Activated naive CD4-positive, alpha-beta T cell treated with anti-CD3 and anti-CD28 coated beads, Interleukin-2, amount 50 U/mL, for 72 hours (primary cell): ENCODE data around the gene GLI3. TPM values are rescaled to one million over a fixed set of nuclear protein-coding genes. Genes with fewer than 3 reads are reported as not detected.

Source experiments
- ATAC-seq, 2 donors: fragments of 150-1000 bp; cut with Tn5 transposase; 2 replicates each; pipeline ENCODE4 v1.10.0; 2021; ENCODE audit warnings: mild to moderate bottlenecking in 2 of 2, moderate library complexity in 2 of 2
- DNase-seq, 2 donors: peaks; one replicate each; pipeline ENCODE4 v3.0.0; 2021 to 2022; ENCODE audit warnings: low spot score in 2 of 2
- H3K27ac Mint-ChIP-seq, 2 donors: one replicate each; pipeline ENCODE4 v1.8.0; 2022; ENCODE audit warnings: mild to moderate bottlenecking in 2 of 2, mixed read lengths in 2 of 2
- H3K36me3 Mint-ChIP-seq, 2 donors: one replicate each; pipeline ENCODE4 v1.8.0; 2022; ENCODE audit warnings: mixed read lengths in 2 of 2
- H3K9me3 Mint-ChIP-seq, 2 donors: one replicate each; pipeline ENCODE4 v1.8.0; 2022; ENCODE audit warnings: mixed read lengths in 2 of 2
- total RNA-seq, 2 donors: library from RNA; stranded (reverse); gene quantifications; one replicate each; pipeline ENCODE4 v1.2.3, GENCODE V29; 2022

The GLI3 gene
- total RNA-seq, 2 donors from 2014 or later, result 0.14 to 0.64 TPM

- no peak for DNase-seq
- ATAC-seq, result no peak
- no peaks in the 10 kb centered on the region for H3K9me3 Mint-ChIP-seq
- H3K27ac Mint-ChIP-seq, result no peak overlapping the region
- H3K36me3 Mint-ChIP-seq, result no peaks in the 10 kb centered on the region
Measured at GRCh38 chr7:42144604-42145003, 92.4 kb downstream of the GLI3 start.

- Mint-ChIP-seq H3K9me3 (no peaks in the 10 kb centered on the region), H3K27ac (no peak overlapping the region), H3K36me3 (no peaks in the 10 kb centered on the region)
- ATAC-seq (no peak), DNase-seq (no peak)
Measured at GRCh38 chr7:42143711-42144600, 93.1 kb downstream of the GLI3 start.

GRCh38 chr7:42142089-42142488, 94.9 kb downstream of the GLI3 start:
- H3K9me3 Mint-ChIP-seq, result no peaks in the 10 kb centered on the region
- ATAC-seq, result no peak
- H3K27ac Mint-ChIP-seq, result no peak overlapping the region
- no peaks in the 10 kb centered on the region for H3K36me3 Mint-ChIP-seq
- DNase-seq, result no peak

GRCh38 chr7:42139751-42140150, 97.3 kb downstream of the GLI3 start:
- Mint-ChIP-seq H3K36me3 (no peaks in the 10 kb centered on the region), H3K27ac (no peak overlapping the region), H3K9me3 (no peaks in the 10 kb centered on the region)
- ATAC-seq (no peak), DNase-seq (no peak)

- ATAC-seq (no peak), DNase-seq (no peak)
- Mint-ChIP-seq H3K36me3 (no peaks in the 10 kb centered on the region), H3K9me3 (no peaks in the 10 kb centered on the region), H3K27ac (no peak overlapping the region)
Measured at GRCh38 chr7:42138691-42139090, 98.3 kb downstream of the GLI3 start.

GRCh38 chr7:42137941-42138340, 99.1 kb downstream of the GLI3 start:
- H3K36me3 Mint-ChIP-seq, result no peaks in the 10 kb centered on the region
- H3K9me3 Mint-ChIP-seq, result no peaks in the 10 kb centered on the region
- H3K27ac Mint-ChIP-seq, result no peak overlapping the region
- DNase-seq (no peak), ATAC-seq (no peak)

GRCh38 chr7:42137431-42137830, 99.6 kb downstream of the GLI3 start:
- DNase-seq, result no peak
- Mint-ChIP-seq H3K27ac (no peak overlapping the region), H3K9me3 (no peaks in the 10 kb centered on the region), H3K36me3 (no peaks in the 10 kb centered on the region)
- no peak for ATAC-seq

GRCh38 chr7:42135728-42136127, 101.3 kb downstream of the GLI3 start:
- no peak overlapping the region for H3K27ac Mint-ChIP-seq
- no peaks in the 10 kb centered on the region for H3K36me3 Mint-ChIP-seq
- no peaks in the 10 kb centered on the region for H3K9me3 Mint-ChIP-seq
- ATAC-seq (no peak), DNase-seq (no peak)

GRCh38 chr7:42134276-42134876, 102.6 kb downstream of the GLI3 start:
- no peaks in the 10 kb centered on the region for H3K36me3 Mint-ChIP-seq
- peaks cover 4 to 5% of the 10 kb centered on the region in 2 donors for H3K9me3 Mint-ChIP-seq
- no peak for ATAC-seq
- no peak overlapping the region for H3K27ac Mint-ChIP-seq
- no peak for DNase-seq

GRCh38 chr7:42133321-42133720, 103.7 kb downstream of the GLI3 start:
- H3K27ac Mint-ChIP-seq, result no peak overlapping the region
- peaks cover 4 to 5% of the 10 kb centered on the region in 2 donors for H3K9me3 Mint-ChIP-seq
- no peak for DNase-seq
- ATAC-seq, result no peak
- H3K36me3 Mint-ChIP-seq, result no peaks in the 10 kb centered on the region

GRCh38 chr7:42128703-42129102, 108.3 kb downstream of the GLI3 start:
- H3K27ac Mint-ChIP-seq, result no peak overlapping the region
- ATAC-seq (no peak), DNase-seq (no peak)
- peaks cover 4 to 10% of the 10 kb centered on the region in 2 donors for H3K9me3 Mint-ChIP-seq
- H3K36me3 Mint-ChIP-seq, result peaks cover 0 to 5% of the 10 kb centered on the region in 2 donors

GRCh38 chr7:42127232-42127622, 109.8 kb downstream of the GLI3 start:
- H3K9me3 Mint-ChIP-seq, result peaks cover 4 to 10% of the 10 kb centered on the region in 2 donors
- ATAC-seq, result no peak

GRCh38 chr7:42126475-42127231, 110.4 kb downstream of the GLI3 start:
- ATAC-seq, result peak in 1 of 2 donors; percentile 30
- no peak for DNase-seq
- Mint-ChIP-seq H3K27ac (no peak overlapping the region), H3K9me3 (peaks cover 4 to 10% of the 10 kb centered on the region in 2 donors), H3K36me3 (peaks cover 0 to 5% of the 10 kb centered on the region in 2 donors)

More at GRCh38 chr7:42127232-42127622, 109.8 kb downstream of the GLI3 start:
- Mint-ChIP-seq H3K36me3 (peaks cover 0 to 5% of the 10 kb centered on the region in 2 donors), H3K27ac (no peak overlapping the region)
- no peak for DNase-seq

- peaks cover 2 to 8% of the 10 kb centered on the region in 2 donors for H3K9me3 Mint-ChIP-seq
- peaks cover 0 to 5% of the 10 kb centered on the region in 2 donors for H3K36me3 Mint-ChIP-seq
- H3K27ac Mint-ChIP-seq, result no peak overlapping the region
- DNase-seq (no peak), ATAC-seq (no peak)
Measured at GRCh38 chr7:42125321-42125720, 111.7 kb downstream of the GLI3 start.

GRCh38 chr7:42123716-42124115, 113.3 kb downstream of the GLI3 start:
- no peak for ATAC-seq
- Mint-ChIP-seq H3K36me3 (peaks cover 0 to 5% of the 10 kb centered on the region in 2 donors), H3K27ac (no peak overlapping the region)

GRCh38 chr7:42120191-42120590, 116.8 kb downstream of the GLI3 start:
- H3K36me3 Mint-ChIP-seq, result peaks cover 0 to 5% of the 10 kb centered on the region in 2 donors
- DNase-seq, result no peak
- peaks cover 0 to 6% of the 10 kb centered on the region in 2 donors for H3K9me3 Mint-ChIP-seq
- no peak overlapping the region for H3K27ac Mint-ChIP-seq
- no peak for ATAC-seq

More at GRCh38 chr7:42123716-42124115, 113.3 kb downstream of the GLI3 start:
- H3K9me3 Mint-ChIP-seq, result peaks cover 0 to 6% of the 10 kb centered on the region in 2 donors
- DNase-seq, result no peak

- Mint-ChIP-seq H3K27ac (no peak overlapping the region), H3K36me3 (no peaks in the 10 kb centered on the region), H3K9me3 (peaks cover 0 to 4% of the 10 kb centered on the region in 2 donors)
- ATAC-seq (no peak), DNase-seq (no peak)
Measured at GRCh38 chr7:42117201-42117600, 119.8 kb downstream of the GLI3 start.
